C4-2B (cell line): ENCODE data around the gene KRTAP2-4.
"Not testable (repeated sequence)": the region's sequence is repeated elsewhere in the genome, so short reads cannot be mapped to it uniquely, and the experiment has no call there.

Source experiments
- ZFX ChIP-seq: fragments of 450-650 bp; IDR thresholded peaks from 2 replicates; pipeline ENCODE4 v1.6.1; 2017
- TF ChIP-seq, protein P1 (sequence below): fragments of 450-650 bp; conservative IDR thresholded peaks from 2 replicates; pipeline ENCODE4 v1.5.1; 2017; ENCODE audit warnings: mild to moderate bottlenecking

DNA sequence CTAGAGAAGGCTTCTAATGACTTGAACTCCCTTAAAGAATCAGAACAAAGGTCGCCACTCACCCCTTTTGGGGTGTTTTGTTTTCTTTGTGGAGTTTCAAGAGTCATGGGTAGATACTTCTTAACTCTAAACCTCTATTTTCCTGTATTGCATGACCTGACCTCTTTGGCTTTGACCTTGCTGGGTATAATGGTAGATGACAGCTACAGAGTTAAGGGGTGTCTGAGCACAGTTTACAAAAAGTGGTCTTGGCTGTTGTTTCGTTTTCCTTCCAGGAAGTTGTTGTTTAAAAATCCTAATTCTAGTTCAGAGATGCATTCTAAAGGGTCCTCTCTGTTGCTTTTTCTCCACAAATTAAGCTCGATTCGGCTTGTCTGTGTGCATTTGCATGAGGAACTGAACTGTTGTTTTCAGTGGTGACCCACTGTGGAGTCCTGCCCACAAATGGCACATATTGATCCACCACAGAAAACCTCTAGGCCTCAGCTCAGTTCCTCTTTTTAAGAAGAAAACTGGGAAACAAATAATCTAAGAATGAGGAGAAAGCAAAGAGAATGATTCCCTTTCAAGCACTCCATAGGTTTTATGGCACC is 23.2 kb upstream of the KRTAP2-4 start:
- TF ChIP-seq, protein P1, sequence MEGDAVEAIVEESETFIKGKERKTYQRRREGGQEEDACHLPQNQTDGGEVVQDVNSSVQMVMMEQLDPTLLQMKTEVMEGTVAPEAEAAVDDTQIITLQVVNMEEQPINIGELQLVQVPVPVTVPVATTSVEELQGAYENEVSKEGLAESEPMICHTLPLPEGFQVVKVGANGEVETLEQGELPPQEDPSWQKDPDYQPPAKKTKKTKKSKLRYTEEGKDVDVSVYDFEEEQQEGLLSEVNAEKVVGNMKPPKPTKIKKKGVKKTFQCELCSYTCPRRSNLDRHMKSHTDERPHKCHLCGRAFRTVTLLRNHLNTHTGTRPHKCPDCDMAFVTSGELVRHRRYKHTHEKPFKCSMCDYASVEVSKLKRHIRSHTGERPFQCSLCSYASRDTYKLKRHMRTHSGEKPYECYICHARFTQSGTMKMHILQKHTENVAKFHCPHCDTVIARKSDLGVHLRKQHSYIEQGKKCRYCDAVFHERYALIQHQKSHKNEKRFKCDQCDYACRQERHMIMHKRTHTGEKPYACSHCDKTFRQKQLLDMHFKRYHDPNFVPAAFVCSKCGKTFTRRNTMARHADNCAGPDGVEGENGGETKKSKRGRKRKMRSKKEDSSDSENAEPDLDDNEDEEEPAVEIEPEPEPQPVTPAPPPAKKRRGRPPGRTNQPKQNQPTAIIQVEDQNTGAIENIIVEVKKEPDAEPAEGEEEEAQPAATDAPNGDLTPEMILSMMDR, result not testable (repeated sequence)
- not testable (repeated sequence) for TF ChIP-seq ZFX
